IMR-90 (cell line): Measurements from ENCODE around the gene ARID5A. TPM values are rescaled to one million over a fixed set of nuclear protein-coding genes. Genes with fewer than 3 reads are reported as not detected.

Experiments
- ATAC-seq: fragments of 200-7000 bp; cut with Tn5 transposase; 2 replicates; pipeline ENCODE4 v1.9.1; 2020; ENCODE audit warnings: low read depth, mild to moderate bottlenecking, moderate library complexity
- BruUV-seq: library from RNA; stranded (reverse); fragments of 400-500 nt; replicated peaks from 2 replicates; lab custom pipeline; 2021; lab: Mats Ljungman, UMichigan
- CTCF ChIA-PET: fragments of 300-600 bp; formaldehyde crosslinking; extraction: SDS; loops from one replicate; lab custom pipeline; 2021; ENCODE audit warnings: antibody characterized with exemption; lab: Yijun Ruan, JAX
- POLR2A ChIA-PET: fragments of 300-600 bp; sonication (Branson Sonifier 250); formaldehyde crosslinking; loops from one replicate; lab custom pipeline; 2022; ENCODE audit warnings: antibody characterized with exemption; ENCODE audit not compliant: unreplicated experiment; lab: Charles Lee
- DNase-seq: peaks from one replicate; pipeline ENCODE4 v3.0.0; 2013
- H2AFZ ChIP-seq: replicated peaks from 2 replicates; pipeline ENCODE3; 2013; ENCODE audit warnings: low read length, mild to moderate bottlenecking; ENCODE audit not compliant: poor library complexity
- H2AK5ac ChIP-seq: 2 replicates; pipeline ENCODE4 v1.6.1; 2013; ENCODE audit warnings: low read depth, low read length, inconsistent platforms
- H2AK9ac ChIP-seq: replicated peaks from 2 replicates; pipeline ENCODE3; 2013; ENCODE audit warnings: mild to moderate bottlenecking, low read depth, low read length, moderate library complexity; ENCODE audit not compliant: poor library complexity
- H2BK120ac ChIP-seq: 2 replicates; pipeline ENCODE4 v1.6.1; 2013; ENCODE audit warnings: low read depth, low read length, inconsistent platforms
- H2BK15ac ChIP-seq: 3 replicates; pipeline ENCODE4 v1.6.1; 2013; ENCODE audit warnings: low read depth, low read length, inconsistent platforms
- H2BK20ac ChIP-seq: 2 replicates; pipeline ENCODE4 v1.6.1; 2013; ENCODE audit warnings: low read depth, mild to moderate bottlenecking, inconsistent platforms, low read length, moderate library complexity
- H2BK5ac ChIP-seq: 2 replicates; pipeline ENCODE4 v1.6.1; 2013; ENCODE audit warnings: mild to moderate bottlenecking, low read depth, low read length, inconsistent platforms; ENCODE audit not compliant: poor library complexity, severe bottlenecking
- H3K14ac ChIP-seq: replicated peaks from 2 replicates; pipeline ENCODE4 v1.6.1; 2013; ENCODE audit warnings: low read depth, low read length, inconsistent platforms
- H3K18ac ChIP-seq: 2 replicates; pipeline ENCODE4 v1.6.1; 2013; ENCODE audit warnings: low read depth, low read length, control low read depth
- H3K23ac ChIP-seq: 2 replicates; pipeline ENCODE4 v1.6.1; 2013; ENCODE audit warnings: low read depth, low read length, inconsistent platforms
- H3K27ac ChIP-seq: 2 replicates; pipeline ENCODE4 v1.5.1; 2013; ENCODE audit warnings: mild to moderate bottlenecking, control low read depth, low read length; ENCODE audit not compliant: insufficient read depth
- H3K27me3 ChIP-seq: 2 replicates; pipeline ENCODE4 v1.6.1; 2013; ENCODE audit warnings: low read length; ENCODE audit not compliant: control insufficient read depth, insufficient read depth
- H3K36me3 ChIP-seq: 2 replicates; pipeline ENCODE4 v1.6.1; 2013; ENCODE audit warnings: low read length, mixed read lengths; ENCODE audit not compliant: control insufficient read depth, insufficient read depth
- H3K4ac ChIP-seq: 2 replicates; pipeline ENCODE4 v1.6.1; 2013; ENCODE audit warnings: low read depth, low read length, inconsistent platforms
- H3K4me1 ChIP-seq: 2 replicates; pipeline ENCODE4 v1.6.1; 2013; ENCODE audit warnings: low read length, mixed read lengths; ENCODE audit not compliant: control insufficient read depth, insufficient read depth
- H3K4me2 ChIP-seq: 2 replicates; pipeline ENCODE4 v1.6.1; 2013; ENCODE audit warnings: low read depth, mild to moderate bottlenecking, control low read depth, low read length, moderate library complexity
- H3K4me3 ChIP-seq: 2 replicates; pipeline ENCODE4 v1.5.1; 2013; ENCODE audit warnings: low read depth, mild to moderate bottlenecking, control low read depth, low read length, moderate library complexity; ENCODE audit not compliant: insufficient read depth
- H3K56ac ChIP-seq: 2 replicates; pipeline ENCODE4 v1.6.1; 2013; ENCODE audit warnings: low read length, inconsistent platforms; ENCODE audit not compliant: insufficient read depth; ENCODE audit errors: extremely low read depth
- H3K79me1 ChIP-seq, 2 experiments: 2 replicates each; pipeline ENCODE4 v1.6.1; 2013; ENCODE audit warnings: low read length in 2 of 2, inconsistent platforms in 1 of 2, low read depth in 1 of 2
- H3K9ac ChIP-seq: 2 replicates; pipeline ENCODE4 v1.6.1; 2013; ENCODE audit warnings: low read depth, low read length, control low read depth
- H3K9me1 ChIP-seq: 2 replicates; pipeline ENCODE4 v1.6.1; 2013; ENCODE audit warnings: low read length, inconsistent platforms; ENCODE audit not compliant: insufficient read depth
- H3K9me3 ChIP-seq: 2 replicates; pipeline ENCODE4 v1.6.1; 2013; ENCODE audit warnings: low read length; ENCODE audit not compliant: control insufficient read depth, insufficient read depth
- H4K20me1 ChIP-seq: 2 replicates; pipeline ENCODE4 v1.6.1; 2013; ENCODE audit warnings: low read length, inconsistent platforms; ENCODE audit not compliant: insufficient read depth
- H4K5ac ChIP-seq: 2 replicates; pipeline ENCODE4 v1.6.1; 2013; ENCODE audit warnings: mild to moderate bottlenecking, low read depth, low read length, control low read depth
- H4K8ac ChIP-seq, 2 experiments: 2 replicates each; pipeline ENCODE4 v1.6.1; 2013; ENCODE audit warnings: low read depth in 2 of 2, low read length in 2 of 2, control low read depth in 1 of 2, inconsistent platforms in 1 of 2
- H4K91ac ChIP-seq: 2 replicates; pipeline ENCODE4 v1.6.1; 2013; ENCODE audit warnings: low read depth, low read length, inconsistent platforms; ENCODE audit not compliant: insufficient read depth
- BHLHE40 ChIP-seq: fragments of 150-350 bp; IDR thresholded peaks from 2 replicates; pipeline ENCODE4 v1.6.1; 2016; ENCODE audit warnings: mild to moderate bottlenecking, low read depth, low read length
- CEBPB ChIP-seq: IDR thresholded peaks from 2 replicates; pipeline ENCODE4 v1.6.1; 2012; ENCODE audit warnings: low read depth, low read length, improper control_type of control experiment
- CHD1 ChIP-seq: IDR thresholded peaks from 2 replicates; pipeline ENCODE4 v1.6.1; 2012; ENCODE audit warnings: low read depth, low read length, improper control_type of control experiment
- CTCF ChIP-seq: conservative IDR thresholded peaks from 2 replicates; pipeline ENCODE4 v1.5.1; 2012; ENCODE audit warnings: mild to moderate bottlenecking, low read depth, low read length, improper control_type of control experiment
- FOS ChIP-seq: fragments of 150-350 bp; IDR thresholded peaks from 2 replicates; pipeline ENCODE4 v1.6.1; 2016; ENCODE audit warnings: low read depth, low read length
- RFX5 ChIP-seq: IDR thresholded peaks from 2 replicates; pipeline ENCODE4 v1.8.0; 2012; ENCODE audit warnings: low read depth, mild to moderate bottlenecking, low read length, moderate library complexity
- SMC3 ChIP-seq: fragments of 150-350 bp; IDR thresholded peaks from 2 replicates; pipeline ENCODE4 v1.6.1; 2016; ENCODE audit warnings: low read depth, mild to moderate bottlenecking, antibody characterized with exemption, low read length, moderate library complexity
- USF2 ChIP-seq: fragments of 150-350 bp; IDR thresholded peaks from 2 replicates; pipeline ENCODE4 v1.6.1; 2017; ENCODE audit warnings: mild to moderate bottlenecking, antibody characterized with exemption, low read length, low read depth
- dilution Hi-C: fragments of 300-500 bp; cut with HindIII; formaldehyde crosslinking; loops from one replicate; pipeline ENCODE4 v1.14.3; 2018; ENCODE audit warnings: low sequenced_read_pairs; ENCODE audit not compliant: unreplicated experiment
- in situ Hi-C: fragments of 300-500 bp; cut with MboI; formaldehyde crosslinking; loops from 3 replicates; pipeline ENCODE4 v1.14.3; 2019; ENCODE audit warnings: low sequenced_read_pairs, inconsistent platforms, mixed read lengths
- intact Hi-C: fragments of 100-400 bp; cut with micrococcal nuclease; formaldehyde crosslinking; loops from 2 replicates; pipeline ENCODE4 v1.10.0; 2022
- polyA plus RNA-seq, 3 experiments: library from polyadenylated mRNA; depleted of rRNA; stranded (reverse); fragments of >200 nt; gene quantifications; 2 replicates each; pipeline ENCODE4 v1.2.3, GENCODE V29; 2012; ENCODE audit warnings: low replicate concordance in 1 of 3
- total RNA-seq: library from RNA; depleted of rRNA; stranded (reverse); fragments of >200 nt; gene quantifications from 2 replicates; pipeline ENCODE4 v1.2.3, GENCODE V29; 2012

ARID5A gene
- total and polyA plus RNA-seq, 2 of the 4 experiments (the other 2 are of a cell fraction): 2.3 to 6.7 TPM

- Histone ChIP-seq H4K5ac (no peak overlapping the region), H2AK9ac (no peak overlapping the region), H3K4me1 (no peaks in the 10 kb centered on the region), H3K56ac (no peak overlapping the region), H3K14ac (no peak overlapping the region), H3K36me3 (peaks cover 60% of the 10 kb centered on the region), H2BK15ac (no peak overlapping the region), H2AK5ac (no peak overlapping the region), H3K9ac (no peak overlapping the region), H2AFZ (no peak overlapping the region), H3K4me2 (no peak overlapping the region), H3K79me1 (peaks cover 12 to 19% of the 10 kb centered on the region in 2 experiments), H3K27me3 (no peaks in the 10 kb centered on the region), H3K4ac (no peak overlapping the region), H3K27ac (no peak overlapping the region), H2BK20ac (no peak overlapping the region), H2BK120ac (no peak overlapping the region), H4K8ac (no peak overlapping the region), H3K4me3 (no peak overlapping the region), H3K9me1 (no peaks in the 10 kb centered on the region), H4K91ac (no peak overlapping the region), H2BK5ac (no peak overlapping the region), H3K9me3 (no peaks in the 10 kb centered on the region), H3K23ac (no peak overlapping the region), H3K18ac (no peak overlapping the region), H4K20me1 (no peaks in the 10 kb centered on the region)
- ChIA-PET CTCF (no interaction called here), POLR2A (no interaction called here)
- intact Hi-C loops (no loop called here), in situ Hi-C loops (no loop called here), dilution Hi-C loops (no loop called here)
- ATAC-seq: no peak
- DNase-seq: no peak
- BruUV-seq: no TSS peak
- no peak for TF ChIP-seq USF2
- TF ChIP-seq RFX5: no peak
- no peak for TF ChIP-seq CTCF
- TF ChIP-seq FOS: no peak
- TF ChIP-seq CEBPB: no peak
- no peak for TF ChIP-seq CHD1
- TF ChIP-seq SMC3: no peak
- TF ChIP-seq BHLHE40: no peak
These were observed 60.0 kb downstream of the ARID5A start for GRCh38 chr2:96596596-96596995.
